Forelimb muscle (tissue), 1 donor: Measurements from ENCODE around the gene SMCO2. TPM values are rescaled to one million over a fixed set of nuclear protein-coding genes. Genes with fewer than 3 reads are reported as not detected.

Source experiments
- DNase-seq: peaks from one replicate; pipeline ENCODE4 v3.0.0-alpha.2; 2013; ENCODE audit warnings: low read depth
- polyA plus RNA-seq: library from polyadenylated mRNA; unstranded; fragments of 120-200 nt; gene quantifications from one replicate; pipeline ENCODE4 v1.2.1, GENCODE V29; 2013; ENCODE audit not compliant: insufficient read length

The SMCO2 gene
- polyA plus RNA-seq: not detected

GRCh38 chr12:27446436-27446835 is at the start of gene SMCO2:
SMCO2 (plus strand) TSS chr12:27446736; CDS start chr12:27470632, 23,896 bp downstream.
- DNase-seq: no peak

DNA sequence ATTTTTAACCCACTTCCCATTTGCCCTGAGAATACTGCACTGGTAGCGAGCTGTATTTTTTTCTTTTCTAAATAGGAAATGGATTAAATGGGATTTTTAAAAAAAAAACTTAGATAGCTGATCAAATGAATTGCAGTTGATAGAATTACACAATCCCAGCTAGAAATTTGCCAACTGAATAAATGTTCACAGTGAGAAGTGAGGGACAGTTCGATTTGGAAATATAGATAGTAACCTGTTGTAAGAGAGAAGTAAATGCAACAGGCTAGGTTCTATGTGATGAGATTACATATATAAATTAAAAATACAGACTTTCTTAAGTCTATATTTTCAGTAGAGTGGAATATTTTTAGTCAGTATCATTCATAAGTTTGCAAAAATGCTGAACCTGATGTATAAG is 48.1 kb upstream of the SMCO2 start:
- no peak for DNase-seq

- DNase-seq: no peak
These were observed 47.5 kb upstream of the SMCO2 start for GRCh38 chr12:27399074-27399473.

- DNase-seq: no peak
These were observed 45.6 kb upstream of the SMCO2 start for GRCh38 chr12:27400856-27401354.

DNA sequence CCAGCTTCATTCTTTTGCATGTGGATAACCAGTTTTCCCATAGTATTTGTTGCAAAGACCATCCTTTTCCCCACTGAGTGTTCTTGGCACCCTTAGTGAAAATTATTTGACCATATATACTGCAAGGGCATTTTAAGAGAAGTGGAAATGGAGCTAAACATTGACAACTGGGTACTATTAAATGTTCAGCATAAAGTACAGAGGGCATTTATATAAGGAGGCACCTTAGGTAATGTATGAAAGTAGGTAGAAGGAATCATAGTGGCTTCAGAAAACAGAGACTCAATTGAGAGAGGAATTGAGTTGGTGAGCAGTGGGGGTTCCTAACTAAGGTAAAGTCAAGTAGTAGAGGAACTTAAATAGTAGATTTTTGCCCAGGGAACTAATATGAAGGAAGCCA is 34.5 kb upstream of the SMCO2 start:
- no peak for DNase-seq

GRCh38 chr12:27422697-27423096 is 23.8 kb upstream of the SMCO2 start:
- DNase-seq: no peak

DNA sequence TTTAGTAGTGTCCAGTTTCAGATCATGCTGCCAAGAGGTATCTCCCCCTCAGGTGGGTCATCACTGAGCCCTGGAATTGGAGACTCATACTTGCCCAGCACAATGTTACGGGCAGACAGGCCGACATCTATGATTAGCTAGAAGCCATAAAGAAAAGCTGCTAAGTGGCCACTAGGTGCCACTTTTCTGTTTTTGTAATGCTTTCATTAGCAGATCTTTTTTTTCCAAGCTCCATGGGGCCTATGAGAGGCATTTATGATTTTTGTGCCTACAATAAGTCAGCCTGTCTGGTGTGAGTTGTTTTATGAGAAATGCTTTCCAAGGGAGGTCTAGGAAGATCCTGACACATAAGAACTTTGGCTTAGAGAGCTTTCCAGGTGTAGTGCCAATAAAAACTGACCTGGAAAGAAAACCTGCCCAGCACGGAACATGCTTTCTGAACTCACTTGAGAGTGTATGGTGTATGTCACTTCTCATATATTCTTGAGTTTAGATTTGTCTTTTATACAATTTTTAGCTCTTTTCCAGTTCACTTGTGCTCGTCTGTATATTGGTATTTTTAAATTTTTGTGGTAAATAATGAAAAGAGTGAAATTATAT is 21.8 kb upstream of the SMCO2 start:
- peak; percentile 20 for DNase-seq

DNA sequence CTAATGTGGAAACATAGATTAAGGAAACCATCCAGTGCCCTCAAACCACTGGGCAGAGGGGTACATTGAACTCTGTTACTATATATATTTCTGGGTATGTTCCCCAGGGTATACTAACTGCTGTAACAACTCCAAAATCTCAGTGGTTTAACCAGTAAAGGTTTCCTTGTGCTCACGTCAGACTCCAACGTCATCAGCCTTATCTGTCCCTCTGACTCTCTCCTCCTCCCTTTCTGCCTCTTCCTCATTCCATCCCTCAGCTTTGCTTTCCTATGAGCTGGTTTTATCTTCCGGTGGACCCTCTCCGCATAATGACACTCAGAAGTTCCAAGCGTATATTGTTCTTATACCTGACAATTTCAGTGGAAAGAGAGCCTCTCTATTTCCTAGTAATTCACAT is 21.2 kb upstream of the SMCO2 start:
- DNase-seq: no peak

GRCh38 chr12:27426743-27427487 is 19.6 kb upstream of the SMCO2 start:
- no peak for DNase-seq

DNA sequence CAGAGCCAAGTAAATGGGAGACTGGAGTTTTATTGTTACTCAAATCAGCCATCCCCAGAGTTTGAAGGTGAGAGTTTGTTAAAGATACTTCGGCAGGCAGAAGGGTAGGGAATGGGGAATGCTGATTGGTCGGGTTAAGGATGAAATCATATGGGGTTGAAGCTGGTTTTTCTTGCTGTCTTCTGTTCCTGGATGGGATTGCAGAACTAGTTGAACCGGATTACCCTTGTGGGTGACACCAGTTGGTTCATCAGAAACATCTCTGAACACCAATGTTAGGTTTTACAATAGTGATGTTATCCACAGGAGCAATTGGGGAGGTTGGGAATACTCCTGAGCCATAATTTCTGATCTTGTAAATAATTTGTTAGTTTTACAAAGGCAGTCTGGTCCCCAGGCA is 18.7 kb upstream of the SMCO2 start:
- DNase-seq: no peak

- DNase-seq: no peak
These were observed 18.1 kb upstream of the SMCO2 start for GRCh38 chr12:27428466-27428865.

- DNase-seq: no peak
These were observed 16.9 kb upstream of the SMCO2 start for GRCh38 chr12:27429606-27430005.

DNA sequence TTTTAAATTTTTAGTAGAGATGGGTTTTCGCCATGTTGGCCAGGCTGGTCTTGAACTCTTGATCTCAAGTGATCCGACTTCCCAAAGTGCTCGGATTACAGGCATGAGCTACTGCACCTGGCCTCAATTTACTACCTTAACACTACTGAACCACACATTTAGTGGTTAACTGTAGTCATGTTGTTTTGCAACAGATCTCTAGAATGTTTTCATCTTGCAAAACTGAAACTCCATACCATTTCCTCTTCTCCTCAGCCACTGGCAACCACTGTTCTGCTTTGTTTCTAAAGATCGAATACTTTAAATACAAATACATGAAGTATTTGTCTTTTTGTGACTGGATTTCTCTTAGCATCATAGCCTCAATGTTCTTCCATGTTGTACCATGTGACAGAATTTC is 15.4 kb upstream of the SMCO2 start:
- no peak for DNase-seq

GRCh38 chr12:27434673-27435565 is 11.6 kb upstream of the SMCO2 start:
- DNase-seq: no peak

- DNase-seq: no peak
These were observed 10.5 kb upstream of the SMCO2 start for GRCh38 chr12:27436029-27436428.

- DNase-seq: no peak
These were observed 9.8 kb upstream of the SMCO2 start for GRCh38 chr12:27436768-27437167.

DNA sequence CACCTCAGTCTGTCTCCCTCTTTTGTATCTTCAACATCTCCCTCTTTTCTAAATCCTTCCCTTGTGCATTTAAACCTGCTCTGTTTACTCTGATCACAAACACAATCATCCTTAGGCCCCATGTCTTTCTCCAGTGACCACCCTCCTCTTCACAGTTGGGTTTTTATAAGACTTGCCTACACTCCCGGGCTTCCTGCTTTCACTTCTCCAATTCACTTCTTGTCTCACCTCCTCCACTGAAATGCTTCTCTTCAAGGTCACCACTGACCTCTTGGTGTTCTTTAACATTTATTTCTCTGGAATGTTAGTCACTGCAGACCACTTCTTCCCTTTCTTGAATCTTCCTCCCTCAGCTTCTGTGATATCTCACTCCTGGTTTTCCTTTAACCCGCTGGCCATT is 8.7 kb upstream of the SMCO2 start:
- no peak for DNase-seq

DNA sequence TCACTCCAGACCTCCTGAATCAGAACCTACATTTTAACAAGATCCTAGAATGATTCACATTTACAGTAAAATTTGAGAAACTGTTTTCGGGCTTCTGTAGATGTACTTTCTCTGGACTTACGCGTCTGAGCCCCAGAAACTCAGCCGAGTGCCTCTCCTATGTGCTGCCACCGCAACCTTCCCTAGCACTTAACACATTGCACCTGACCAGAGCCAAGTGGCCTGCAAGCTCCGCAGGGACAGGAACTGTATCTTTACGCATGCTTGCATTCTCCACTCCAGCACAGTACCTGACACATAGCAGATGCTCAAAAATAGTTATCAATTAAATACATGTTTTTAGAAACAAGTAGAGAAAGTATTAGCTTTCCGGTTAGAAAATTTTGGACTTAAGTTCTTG is 1.2 kb downstream of the SMCO2 start:
- DNase-seq: no peak

DNA sequence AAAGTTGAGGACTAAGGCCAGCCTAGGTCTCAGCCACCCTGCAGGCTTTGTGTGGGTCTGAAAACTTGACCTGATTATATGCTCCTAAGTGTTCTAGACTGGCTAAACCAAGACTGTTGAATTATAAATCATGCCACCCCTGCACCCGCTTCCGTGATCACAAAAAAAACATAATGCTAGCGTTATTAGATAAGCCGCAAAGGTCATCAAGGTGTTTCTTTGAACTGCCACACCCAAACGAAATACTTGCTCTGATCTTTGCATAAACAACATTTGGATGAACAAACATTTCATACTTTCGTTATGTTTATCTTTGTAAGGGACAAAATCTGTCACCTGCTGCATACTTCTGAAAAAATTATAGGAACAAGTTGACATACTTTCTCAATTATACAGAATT is 2.5 kb downstream of the SMCO2 start:
- no peak for DNase-seq

DNA sequence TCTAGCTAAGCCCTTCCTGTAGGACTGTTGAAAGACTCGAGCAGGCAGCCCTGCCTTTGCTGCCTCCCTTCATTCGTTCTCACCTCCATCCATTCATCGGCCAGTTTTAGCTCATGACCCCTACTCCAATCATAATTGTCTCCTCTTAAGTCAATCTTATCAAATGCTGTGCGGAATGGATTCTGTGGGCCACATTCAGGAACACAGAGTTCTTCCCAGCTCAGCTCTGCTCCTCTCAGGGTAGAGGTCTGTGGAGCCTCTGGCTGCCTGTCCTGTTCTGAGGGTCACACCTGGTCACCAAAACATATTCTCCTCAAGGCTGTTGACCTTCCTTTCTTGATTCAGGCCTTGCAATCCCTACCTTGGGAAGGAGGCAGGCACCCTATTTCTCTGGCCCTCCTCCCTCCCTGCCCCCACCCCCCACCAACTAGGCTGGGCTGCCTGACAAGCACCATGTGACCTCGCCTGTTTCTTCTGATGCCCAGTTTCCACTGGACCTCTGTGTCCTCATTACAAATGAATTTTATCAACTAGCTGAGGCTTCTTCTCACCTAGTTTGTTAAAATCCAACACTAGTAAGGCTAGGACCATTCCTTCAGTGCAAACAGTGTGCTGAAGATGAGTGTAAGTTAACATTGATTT is 3.5 kb downstream of the SMCO2 start:
- DNase-seq: no peak

DNA sequence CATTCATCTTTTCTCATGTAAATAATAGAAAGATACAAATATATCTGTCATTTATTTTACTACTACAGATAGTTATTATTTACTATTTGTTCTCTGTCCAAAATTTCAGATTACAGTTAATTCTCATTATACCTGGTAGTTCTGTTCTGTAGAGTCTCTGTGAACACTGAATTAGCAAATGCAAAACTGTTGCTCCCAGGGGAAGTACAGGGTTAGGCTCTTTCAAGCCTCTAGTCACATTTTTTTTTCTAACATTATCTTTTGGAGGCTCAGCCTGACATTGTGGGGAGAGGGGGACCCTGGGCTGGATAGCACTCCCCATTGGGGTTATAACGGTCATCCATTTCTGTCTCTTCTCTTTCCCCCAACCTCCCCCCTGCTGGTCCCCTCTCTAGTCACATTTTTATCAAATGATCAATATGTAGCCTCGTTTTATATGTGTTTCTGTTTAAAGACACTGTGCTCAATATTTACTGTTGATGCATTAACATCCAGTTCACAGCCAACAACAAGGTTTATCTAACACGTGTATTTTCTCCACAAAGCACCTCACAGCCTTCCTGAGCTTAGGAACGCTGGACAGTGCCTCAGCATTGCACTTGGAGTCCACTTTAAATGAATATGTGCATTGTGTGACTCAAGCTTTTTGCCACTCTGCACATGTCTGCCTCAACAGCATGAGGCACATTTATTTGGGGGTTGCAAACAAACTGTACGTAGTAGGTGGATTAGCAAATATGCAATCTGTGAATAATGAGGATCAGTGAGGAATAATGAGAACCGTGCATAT is 4.7 kb downstream of the SMCO2 start:
- DNase-seq: no peak
